Esophagus muscularis mucosa (tissue), 3 donors: ENCODE data around the gene CNBP.

Source experiments
- CTCF ChIP-seq, 3 experiments: fragments of 200-600 bp in 2 of 3; fragments of 450-650 bp in 1 of 3; sonication (generic) in 2 of 3; IDR thresholded peaks; one replicate each; pipeline ENCODE4 v1.5.1; 2017 to 2019; ENCODE audit warnings: antibody characterized with exemption in 3 of 3, mild to moderate bottlenecking in 2 of 3, moderate library complexity in 1 of 3
- EP300 ChIP-seq: sonication (generic); formaldehyde crosslinking; IDR thresholded peaks from one replicate; pipeline ENCODE4 v1.6.1; 2017; ENCODE audit warnings: antibody characterized with exemption

DNA sequence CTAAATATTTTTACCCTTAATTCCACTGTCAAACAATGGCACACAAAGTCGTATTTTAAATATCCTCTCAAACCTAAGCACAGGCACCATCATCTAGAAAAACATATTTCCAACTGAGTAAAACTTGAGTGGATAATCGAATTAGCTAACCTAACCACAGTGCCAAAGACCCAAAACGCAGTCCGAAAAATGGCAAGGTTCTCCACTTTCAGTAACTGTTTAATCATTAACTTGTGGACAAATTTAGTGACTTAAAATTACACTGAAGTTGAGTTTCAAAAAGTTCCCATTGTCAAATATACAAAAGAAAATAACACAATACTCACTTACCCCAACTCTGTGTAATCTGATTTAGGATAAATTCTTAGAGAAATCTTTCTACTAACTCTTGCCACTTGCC is 10.0 kb downstream of the CNBP start:
- TF ChIP-seq CTCF (IDR thresholded peaks at IDR 0.05) (no peak), EP300 (no peak)
